Astrocyte of the hippocampus (primary cell): ENCODE data around the gene ATOH8.

ENCODE experiments used
- DNase-seq: peaks from one replicate; pipeline ENCODE4 v3.0.0; 2011; ENCODE audit warnings: low read depth, low spot score

ATOH8 gene

GRCh38 chr2:85786444-85786843 is 32.7 kb downstream of the ATOH8 start:
- DNase-seq: no peak

- no peak for DNase-seq
Measured at GRCh38 chr2:85786865-85787264, 33.1 kb downstream of the ATOH8 start.

- DNase-seq: no peak
Measured at GRCh38 chr2:85787282-85787980, 33.6 kb downstream of the ATOH8 start.

GRCh38 chr2:85787981-85788340 is 34.2 kb downstream of the ATOH8 start:
- no peak for DNase-seq

- DNase-seq: no peak
Measured at GRCh38 chr2:85788603-85789002, 34.8 kb downstream of the ATOH8 start.

- no peak for DNase-seq
Measured at GRCh38 chr2:85789271-85789670, 35.5 kb downstream of the ATOH8 start.

GRCh38 chr2:85790032-85790431 is 36.2 kb downstream of the ATOH8 start:
- no peak for DNase-seq

GRCh38 chr2:85790499-85791188 is 36.9 kb downstream of the ATOH8 start:
- peak; percentile 28 for DNase-seq

GRCh38 chr2:85791704-85792565 is 38.1 kb downstream of the ATOH8 start:
- no peak for DNase-seq

GRCh38 chr2:85792783-85793441 is 39.1 kb downstream of the ATOH8 start:
- peak; percentile 63 for DNase-seq

GRCh38 chr2:85793584-85793983 is 39.8 kb downstream of the ATOH8 start:
- no peak for DNase-seq

GRCh38 chr2:85794038-85794441 is 40.2 kb downstream of the ATOH8 start:
- DNase-seq: no peak

- peak; percentile 39 for DNase-seq
Measured at GRCh38 chr2:85794491-85795121, 40.8 kb downstream of the ATOH8 start.

GRCh38 chr2:85795331-85796045 is 41.7 kb downstream of the ATOH8 start:
- DNase-seq: no peak

GRCh38 chr2:85796046-85796340 is 42.2 kb downstream of the ATOH8 start:
- no peak for DNase-seq

- DNase-seq: peak; percentile 72
Measured at GRCh38 chr2:85796341-85797262, 42.8 kb downstream of the ATOH8 start.

GRCh38 chr2:85797263-85797660 is 43.5 kb downstream of the ATOH8 start:
- no peak for DNase-seq

GRCh38 chr2:85797921-85798320 is 44.1 kb downstream of the ATOH8 start:
- peak; percentile 43 for DNase-seq

- DNase-seq: no peak
Measured at GRCh38 chr2:85799215-85799956, 45.6 kb downstream of the ATOH8 start.
